NCI-H187 treated with DMSO at 0.1 percent for 48 hours (cell line): Measurements from ENCODE around the gene NEDD8.
"Not testable (repeated sequence)": the region's sequence is repeated elsewhere in the genome, so short reads cannot be mapped to it uniquely, and the experiment has no call there.

Experiments
- DNase-seq: peaks from one replicate; lab custom pipeline; 2025; lab: John Stamatoyannopoulos, UW

Gene NEDD8

GRCh38 chr14:24247422-24247821, 15.3 kb upstream of the NEDD8 start:
- no peak for DNase-seq

DNA sequence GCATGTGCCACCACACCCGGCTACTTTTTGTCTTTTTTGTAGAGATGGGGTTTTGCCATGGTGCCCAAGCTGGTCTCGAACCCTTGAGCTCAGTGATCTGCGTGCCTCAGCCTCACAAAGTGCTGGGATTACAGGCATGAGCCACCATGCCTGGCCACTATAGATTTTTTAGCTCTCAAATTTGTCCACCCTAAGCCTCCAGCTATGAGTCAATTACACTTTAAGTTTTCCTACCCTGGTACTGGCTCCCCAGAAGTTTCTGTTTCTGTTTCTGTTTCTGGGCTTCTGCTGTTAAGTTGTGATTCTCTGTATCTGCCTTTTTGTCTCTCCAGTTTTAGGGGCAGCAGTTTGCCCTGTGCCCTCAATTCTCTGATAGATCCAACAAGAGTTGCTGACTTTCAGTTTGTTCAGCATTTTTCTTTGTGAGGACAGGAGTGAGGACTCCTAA, 14.6 kb upstream of the NEDD8 start:
- no peak for DNase-seq

DNA sequence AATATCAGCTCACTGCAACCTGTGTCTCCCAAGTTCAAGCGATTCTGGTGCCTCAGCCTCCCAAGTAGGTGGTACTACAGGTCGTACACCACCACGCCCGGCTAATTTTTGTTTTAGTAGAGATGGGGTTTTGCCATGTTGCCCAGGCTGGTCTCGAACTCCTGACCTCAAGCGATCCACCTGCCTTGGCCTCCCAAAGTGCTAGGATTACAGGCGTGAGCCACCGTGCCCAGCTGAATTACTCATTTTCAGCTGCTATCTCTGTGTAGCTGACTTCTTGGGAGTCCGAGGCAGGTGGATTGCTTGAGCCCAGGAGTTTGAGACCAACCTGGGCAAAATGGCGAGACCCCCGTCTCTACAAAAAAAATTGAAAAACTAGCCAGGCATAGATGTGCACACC, 13.2 kb upstream of the NEDD8 start:
- not testable (repeated sequence) for DNase-seq

- no peak for DNase-seq
Observed at GRCh38 chr14:24243336-24243836, 11.2 kb upstream of the NEDD8 start.

DNA sequence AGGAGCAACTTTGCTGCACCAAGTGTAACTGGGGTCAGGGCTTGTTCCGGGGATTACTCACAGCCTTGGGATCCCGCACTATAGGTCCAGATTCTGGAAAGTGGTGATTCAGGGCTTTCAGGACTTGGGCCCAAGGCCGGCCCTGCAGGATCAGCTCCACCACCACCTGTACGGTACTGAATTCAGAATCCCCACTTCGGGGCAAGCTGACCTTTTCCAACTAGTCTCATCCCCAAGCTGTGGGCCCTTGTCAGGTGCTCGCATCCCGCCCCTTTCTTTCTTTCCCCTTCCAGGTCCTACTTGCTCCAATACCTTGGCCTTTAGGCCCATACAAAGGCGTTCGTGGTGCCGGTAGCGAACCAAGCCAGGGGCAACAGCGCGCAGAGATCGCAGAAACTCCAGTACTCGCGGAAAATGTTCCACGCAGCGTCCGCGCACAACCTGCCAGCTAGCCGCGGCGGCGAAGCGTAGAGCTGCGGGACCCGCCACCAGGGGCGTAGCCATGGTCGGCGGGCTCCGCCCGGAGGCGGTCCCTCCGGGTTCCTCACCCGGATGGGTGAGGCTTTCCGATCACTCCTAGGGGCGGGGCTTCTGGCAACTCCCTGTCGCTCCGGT, 9.8 kb upstream of the NEDD8 start:
- peak; percentile 93 for DNase-seq

DNA sequence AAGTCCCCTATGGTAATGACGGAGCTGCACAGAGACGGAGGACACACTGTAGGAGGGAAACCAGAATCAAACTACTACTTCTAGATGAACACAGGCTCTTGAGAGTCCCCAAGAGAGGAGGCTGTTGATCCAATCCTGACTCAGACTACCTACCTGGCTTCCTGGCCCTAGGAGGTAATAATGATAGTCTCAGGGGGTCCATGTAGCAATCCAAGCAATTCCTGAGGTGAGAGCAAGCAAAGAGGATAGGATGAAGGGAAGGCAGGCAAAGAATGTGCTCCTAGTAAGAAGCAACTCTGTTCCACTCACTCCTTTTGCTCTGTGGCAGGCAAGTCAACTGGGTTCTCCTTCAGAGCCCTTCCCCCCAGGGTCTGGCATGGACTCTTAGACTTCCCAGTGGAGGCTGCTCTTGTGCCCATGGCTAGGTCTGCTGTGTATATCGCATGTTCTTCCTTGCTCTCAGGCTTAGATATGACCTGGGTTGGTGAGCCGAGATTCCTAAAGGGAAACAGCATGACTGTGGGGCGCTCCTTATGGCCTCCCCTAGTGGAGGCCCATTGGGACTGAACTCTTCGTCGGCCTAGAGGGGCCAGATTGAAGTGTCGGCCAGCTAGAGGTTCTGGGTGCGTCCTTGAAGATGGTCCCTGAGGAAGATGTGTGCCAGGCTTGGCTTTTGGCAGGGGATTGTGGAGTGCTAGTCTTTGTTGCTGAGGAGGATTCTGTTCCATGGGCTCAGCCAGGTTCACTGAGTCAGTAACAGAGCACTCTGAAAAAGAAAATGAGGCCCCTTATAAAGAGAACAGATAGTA, 8.1 kb upstream of the NEDD8 start:
- DNase-seq: no peak

DNA sequence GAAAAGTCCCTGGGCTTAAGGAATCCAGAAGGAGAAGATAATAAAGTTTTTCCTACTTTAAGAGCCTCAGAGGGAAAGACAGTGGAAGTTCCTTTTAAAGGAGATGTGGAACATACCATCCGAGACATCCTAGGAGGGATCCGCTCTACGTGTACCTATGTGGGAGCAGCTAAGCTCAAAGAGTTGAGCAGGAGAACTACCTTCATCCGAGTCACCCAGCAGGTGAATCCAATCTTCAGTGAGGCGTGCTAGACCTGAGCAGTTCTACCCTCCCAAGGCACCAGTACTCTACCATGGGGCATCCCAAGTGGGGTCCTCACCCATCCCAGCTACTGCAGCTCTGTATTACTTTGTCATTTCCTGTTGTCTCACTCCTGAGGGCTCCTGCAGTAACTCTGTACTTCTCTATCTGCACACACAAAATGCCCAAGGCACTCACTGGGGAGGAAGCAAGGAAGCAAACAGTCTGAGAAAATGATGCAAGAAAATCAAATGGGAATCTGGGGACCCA, 6.4 kb upstream of the NEDD8 start:
- no peak for DNase-seq

GRCh38 chr14:24238123-24238522, 6.0 kb upstream of the NEDD8 start:
- DNase-seq: no peak

GRCh38 chr14:24237463-24237955, 5.3 kb upstream of the NEDD8 start:
- no peak for DNase-seq

- DNase-seq: no peak
Observed at GRCh38 chr14:24236689-24237462, 4.7 kb upstream of the NEDD8 start.

GRCh38 chr14:24235804-24236688, 3.9 kb upstream of the NEDD8 start:
- no peak for DNase-seq

GRCh38 chr14:24234095-24235005, 2.2 kb upstream of the NEDD8 start:
- no peak for DNase-seq

DNA sequence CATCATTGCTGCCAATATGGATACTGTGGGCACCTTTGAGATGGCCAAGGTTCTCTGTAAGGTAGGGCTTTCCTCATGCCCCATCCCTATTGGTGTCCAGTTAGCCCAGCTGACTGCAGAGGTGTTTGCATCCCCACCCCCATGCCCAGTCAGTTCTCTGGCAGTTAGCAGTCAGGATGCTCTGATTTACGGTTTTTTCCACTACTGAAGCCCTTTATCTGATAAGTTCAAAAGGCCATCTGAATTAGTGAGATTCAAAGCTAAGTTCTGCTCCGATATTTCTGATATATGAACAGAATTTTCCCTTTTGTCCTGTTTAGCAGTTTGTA, 1.3 kb upstream of the NEDD8 start:
- no peak for DNase-seq

- peak; percentile 49 for DNase-seq
Observed at GRCh38 chr14:24232645-24233537, 724 bp upstream of the NEDD8 start, which contains the start of gene GMPR2. TSS of gene GMPR2 (plus strand) at chr14:24232929. CDS start at chr14:24233254, 325 bp downstream.

GRCh38 chr14:24231263-24232120, 675 bp downstream of the NEDD8 start:
- DNase-seq: no peak

GRCh38 chr14:24228902-24229301, 3.3 kb downstream of the NEDD8 start:
- DNase-seq: no peak

GRCh38 chr14:24226473-24226872, 5.7 kb downstream of the NEDD8 start:
- no peak for DNase-seq

DNA sequence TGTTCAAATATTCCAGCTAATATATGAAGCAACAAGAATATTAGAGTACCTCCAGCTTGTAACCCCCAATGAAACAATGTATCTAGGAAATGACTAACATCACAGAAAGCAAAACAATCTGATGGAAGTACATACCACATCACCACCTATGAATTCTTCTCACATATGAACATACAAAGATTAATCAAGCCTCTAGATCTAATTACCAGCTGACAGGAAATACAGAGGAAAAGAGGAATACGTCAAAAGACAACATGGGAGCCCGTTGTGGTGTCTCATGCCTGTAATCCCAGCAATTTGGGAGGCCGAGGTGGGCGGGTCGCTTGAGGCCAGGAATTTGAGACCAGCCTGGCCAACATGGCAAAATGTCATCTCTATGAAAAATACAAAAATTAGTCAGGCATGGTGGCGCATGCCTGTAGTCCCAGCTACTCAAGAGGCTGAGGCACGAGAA, 7.5 kb downstream of the NEDD8 start:
- no peak for DNase-seq
